Measurements from ENCODE around the gene KRT85. TPM values are rescaled to one million over a fixed set of nuclear protein-coding genes. Genes with fewer than 3 reads are reported as not detected.
A peak's percentile ranks its signal among the peaks of the same experiment; 100 is the strongest.
"Not testable (repeated sequence)": the region's sequence is repeated elsewhere in the genome, so short reads cannot be mapped to it uniquely, and the experiment has no call there.

Gene KRT85
- total RNA-seq, 2 experiments from 2014 or later: not detected

DNA sequence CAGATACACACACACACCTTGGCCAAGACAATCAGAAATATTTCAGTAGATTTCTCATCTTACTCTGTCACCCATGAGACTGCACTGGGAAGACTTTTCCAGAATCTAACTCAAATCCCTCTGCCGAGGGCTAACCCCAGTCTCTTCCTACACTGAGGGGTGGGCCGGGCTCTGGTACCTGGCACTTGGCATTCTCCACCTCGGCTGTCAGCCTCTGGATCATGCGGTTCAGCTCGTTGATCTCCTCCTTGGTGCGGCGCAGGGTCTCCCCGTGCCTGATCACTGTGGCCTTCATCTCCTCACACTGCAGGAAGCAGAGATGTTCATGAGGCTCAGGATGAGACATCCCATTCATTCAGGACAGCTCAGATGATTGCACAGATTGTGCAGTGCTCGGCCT lies 51.0 kb downstream of the KRT85 start:
- H3K27ac Mint-ChIP-seq: no peak overlapping the region
- no peaks in the 10 kb centered on the region for H3K4me1 Mint-ChIP-seq (ENCODE audit: low read depth)
- H3K36me3 Mint-ChIP-seq (ENCODE audit: low read depth): no peaks in the 10 kb centered on the region
- intact Hi-C loops (cut with micrococcal nuclease): no loop called here
- no peaks in the 10 kb centered on the region for H3K9me3 Mint-ChIP-seq
- DNase-seq: no peak
- H3K4me3 Mint-ChIP-seq: no peak overlapping the region
- peaks cover 12% of the 10 kb centered on the region for H3K27me3 Mint-ChIP-seq (ENCODE audit: low read depth)
- CTCF ChIA-PET: interaction anchor here (0.9 to 1.8 kb wide), 3 partner anchors 10 to 160 kb away, joined by 4 to 7 read pairs (median 5); no protein-coding TSS in a partner anchor

DNA sequence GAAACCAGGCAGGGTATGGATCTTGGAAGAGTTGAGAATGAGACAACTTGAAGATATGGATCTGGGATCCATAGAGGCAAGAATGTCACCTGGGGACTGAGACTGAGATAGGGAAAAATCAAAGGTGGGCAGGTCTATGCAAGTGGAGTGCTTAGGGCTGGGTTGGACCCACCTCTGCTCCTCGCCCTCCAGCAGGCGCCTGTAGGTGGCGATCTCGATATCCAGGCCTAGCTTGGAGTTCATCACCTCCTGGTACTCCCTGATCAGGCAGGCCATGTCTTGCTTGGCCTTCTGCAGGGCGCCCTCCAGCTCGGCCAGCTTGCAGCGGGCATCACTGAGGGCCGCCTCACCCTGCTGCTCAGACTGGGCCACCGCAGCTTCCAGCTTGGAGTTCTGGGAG lies 51.6 kb downstream of the KRT85 start:
- H3K27me3 Mint-ChIP-seq (ENCODE audit: low read depth): peaks cover 11% of the 10 kb centered on the region
- H3K27ac Mint-ChIP-seq; intact Hi-C loops (cut with micrococcal nuclease); H3K9me3 Mint-ChIP-seq; H3K36me3 Mint-ChIP-seq (ENCODE audit: low read depth); H3K4me1 Mint-ChIP-seq (ENCODE audit: low read depth); H3K4me3 Mint-ChIP-seq: not testable (repeated sequence)
- CTCF ChIA-PET: interaction anchor here (0.9 to 1.8 kb wide), 3 partner anchors 11 to 159 kb away, joined by 4 to 7 read pairs (median 5); no protein-coding TSS in a partner anchor
- DNase-seq: peak; percentile 63

DNA sequence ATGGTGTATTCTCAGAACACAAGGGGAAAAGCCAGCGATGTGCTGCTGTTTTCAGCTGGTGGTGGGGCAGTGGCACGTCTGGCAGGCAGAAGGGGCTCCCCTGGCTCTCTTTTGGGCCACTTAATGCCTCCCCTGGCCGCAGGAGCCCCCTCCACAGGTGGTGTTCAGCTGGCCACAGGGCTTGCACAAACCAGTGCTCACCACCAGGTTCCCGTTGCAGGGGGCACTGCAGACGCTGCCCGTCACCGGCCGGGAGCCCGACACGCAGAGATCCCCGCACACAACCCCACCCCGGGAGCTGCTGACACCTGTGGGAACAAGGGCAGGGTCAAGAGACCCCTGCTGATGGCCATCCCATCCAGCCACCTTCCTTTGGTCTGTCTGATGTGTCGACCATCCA lies 52.8 kb downstream of the KRT85 start:
- no peak for DNase-seq
- CTCF ChIA-PET: interaction anchor here (0.7 kb wide), 1 partner anchor 178 kb away, joined by 3 read pairs; no protein-coding TSS in a partner anchor
- H3K27me3 Mint-ChIP-seq (ENCODE audit: low read depth): peaks cover 8% of the 10 kb centered on the region
- no peaks in the 10 kb centered on the region for H3K9me3 Mint-ChIP-seq
- H3K36me3 Mint-ChIP-seq (ENCODE audit: low read depth): no peaks in the 10 kb centered on the region
- H3K4me3 Mint-ChIP-seq: no peak overlapping the region
- intact Hi-C loops (cut with micrococcal nuclease): no loop called here
- H3K4me1 Mint-ChIP-seq (ENCODE audit: low read depth): no peaks in the 10 kb centered on the region
- H3K27ac Mint-ChIP-seq: no peak overlapping the region

DNA sequence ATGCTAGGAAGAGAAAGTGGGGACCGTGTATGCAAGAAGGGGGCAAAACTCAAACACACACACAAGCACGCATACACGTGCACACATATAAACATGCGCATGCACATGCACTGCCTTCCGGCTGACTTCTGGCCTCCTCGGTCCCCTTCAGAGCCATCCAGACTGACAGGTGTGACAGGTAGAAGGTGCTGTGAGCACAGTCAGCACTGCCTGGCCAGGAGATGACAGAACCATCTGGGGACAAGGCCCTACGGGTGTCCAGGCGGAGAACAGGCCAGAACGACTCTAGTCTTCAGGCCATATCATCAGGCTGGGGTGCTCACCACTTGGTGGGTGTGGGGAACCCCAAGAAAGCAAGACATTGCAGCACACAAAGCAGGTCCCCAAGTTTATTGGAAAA lies 53.4 kb downstream of the KRT85 start:
- intact Hi-C loops (cut with micrococcal nuclease): no loop called here
- H3K27ac Mint-ChIP-seq: no peak overlapping the region
- peaks cover 14% of the 10 kb centered on the region for H3K27me3 Mint-ChIP-seq (ENCODE audit: low read depth)
- H3K4me1 Mint-ChIP-seq (ENCODE audit: low read depth): peaks cover under 1% of the 10 kb centered on the region
- H3K4me3 Mint-ChIP-seq: no peak overlapping the region
- CTCF ChIA-PET: no interaction called here
- no peak for DNase-seq
- no peaks in the 10 kb centered on the region for H3K9me3 Mint-ChIP-seq
- no peaks in the 10 kb centered on the region for H3K36me3 Mint-ChIP-seq (ENCODE audit: low read depth)

DNA sequence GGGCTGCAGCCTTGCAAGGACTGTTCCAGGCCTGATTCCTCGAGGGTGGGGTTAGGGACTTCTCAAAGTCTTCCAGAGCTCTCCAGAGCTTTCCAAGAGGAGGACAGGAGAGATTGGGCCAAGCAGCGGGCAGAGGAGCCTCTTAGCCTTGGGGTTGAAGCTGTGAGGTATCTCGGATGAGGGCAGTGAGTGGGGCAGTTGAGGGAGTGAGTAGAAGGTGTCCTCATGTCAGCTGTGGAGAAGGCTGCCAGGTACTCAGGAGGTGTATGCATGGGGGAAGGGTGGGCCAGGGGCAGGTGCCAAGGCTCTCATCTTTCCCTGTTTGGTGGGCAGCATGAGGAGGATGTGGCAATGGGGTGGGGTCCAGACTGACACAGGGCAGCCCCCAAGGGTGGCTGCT lies 53.8 kb downstream of the KRT85 start:
- DNase-seq: no peak
- Mint-ChIP-seq H3K27me3 (ENCODE audit: low read depth) (peaks cover 17% of the 10 kb centered on the region), H3K36me3 (ENCODE audit: low read depth) (no peaks in the 10 kb centered on the region), H3K4me1 (ENCODE audit: low read depth) (peaks cover 4% of the 10 kb centered on the region), H3K4me3 (no peak overlapping the region), H3K27ac (no peak overlapping the region), H3K9me3 (no peaks in the 10 kb centered on the region)
- CTCF ChIA-PET: interaction anchor here (1.1 kb wide), 1 partner anchor 13 kb away, joined by 6 read pairs; no protein-coding TSS in a partner anchor
- intact Hi-C loops (cut with micrococcal nuclease): no loop called here

DNA sequence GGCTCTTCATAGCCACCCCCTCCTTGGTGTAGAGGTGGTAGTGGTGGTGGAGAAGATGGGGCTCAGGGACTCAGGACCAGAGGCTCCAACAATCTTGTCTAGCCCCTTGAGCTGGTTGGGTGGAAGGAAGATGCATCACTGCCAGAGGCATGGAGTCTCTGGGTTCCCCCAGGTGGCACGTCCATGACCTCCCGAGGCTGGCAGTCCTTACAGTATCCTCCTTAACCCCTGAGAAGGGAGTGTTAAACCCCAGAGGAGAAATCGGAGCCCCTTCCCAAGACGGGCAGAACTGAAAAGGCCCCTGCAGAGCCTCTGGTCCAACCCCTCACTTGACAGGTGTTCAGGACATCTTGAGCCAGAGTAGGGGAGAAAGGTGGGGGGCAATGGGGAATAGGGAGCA lies 55.2 kb downstream of the KRT85 start:
- CTCF ChIA-PET: interaction anchor here (0.8 to 4.0 kb wide), 7 partner anchors 9 to 572 kb away, joined by 3 to 37 read pairs (median 3); partner anchors contain the start of gene KRT83
- Mint-ChIP-seq H3K27ac (no peak overlapping the region), H3K4me3 (no peak overlapping the region), H3K4me1 (ENCODE audit: low read depth) (peaks cover 6% of the 10 kb centered on the region), H3K9me3 (no peaks in the 10 kb centered on the region), H3K27me3 (ENCODE audit: low read depth) (peaks cover 29% of the 10 kb centered on the region), H3K36me3 (ENCODE audit: low read depth) (no peaks in the 10 kb centered on the region)
- no peak for DNase-seq
- intact Hi-C loops (cut with micrococcal nuclease): no loop called here

DNA sequence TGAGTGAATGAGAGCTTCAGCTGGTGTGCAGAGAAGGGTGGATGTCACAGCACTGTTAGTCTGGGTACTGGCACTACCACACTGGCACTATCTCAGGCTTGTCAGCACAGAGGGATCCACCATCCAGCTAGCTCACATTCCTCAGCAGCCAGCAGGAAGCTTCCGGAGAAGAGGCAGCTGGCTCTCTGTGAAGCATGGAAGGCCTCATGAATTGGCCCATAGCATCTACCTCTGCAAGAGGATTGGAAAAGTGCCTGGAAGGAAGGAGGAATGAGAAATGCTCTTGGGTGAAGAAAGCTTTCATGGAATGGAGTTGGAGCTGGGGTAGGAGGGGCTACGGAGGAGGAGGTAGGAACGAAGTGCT lies 56.0 kb downstream of the KRT85 start:
- no peaks in the 10 kb centered on the region for H3K36me3 Mint-ChIP-seq (ENCODE audit: low read depth)
- H3K9me3 Mint-ChIP-seq: no peaks in the 10 kb centered on the region
- H3K4me3 Mint-ChIP-seq: no peak overlapping the region
- DNase-seq: no peak
- intact Hi-C loops (cut with micrococcal nuclease): no loop called here
- no peak overlapping the region for H3K27ac Mint-ChIP-seq
- H3K27me3 Mint-ChIP-seq (ENCODE audit: low read depth): peaks cover 37% of the 10 kb centered on the region
- peaks cover 6% of the 10 kb centered on the region for H3K4me1 Mint-ChIP-seq (ENCODE audit: low read depth)
- CTCF ChIA-PET: interaction anchor here (0.6 to 4.0 kb wide), 8 partner anchors 8 to 600 kb away, joined by 3 to 37 read pairs (median 4); partner anchors contain the start of gene KRT83

DNA sequence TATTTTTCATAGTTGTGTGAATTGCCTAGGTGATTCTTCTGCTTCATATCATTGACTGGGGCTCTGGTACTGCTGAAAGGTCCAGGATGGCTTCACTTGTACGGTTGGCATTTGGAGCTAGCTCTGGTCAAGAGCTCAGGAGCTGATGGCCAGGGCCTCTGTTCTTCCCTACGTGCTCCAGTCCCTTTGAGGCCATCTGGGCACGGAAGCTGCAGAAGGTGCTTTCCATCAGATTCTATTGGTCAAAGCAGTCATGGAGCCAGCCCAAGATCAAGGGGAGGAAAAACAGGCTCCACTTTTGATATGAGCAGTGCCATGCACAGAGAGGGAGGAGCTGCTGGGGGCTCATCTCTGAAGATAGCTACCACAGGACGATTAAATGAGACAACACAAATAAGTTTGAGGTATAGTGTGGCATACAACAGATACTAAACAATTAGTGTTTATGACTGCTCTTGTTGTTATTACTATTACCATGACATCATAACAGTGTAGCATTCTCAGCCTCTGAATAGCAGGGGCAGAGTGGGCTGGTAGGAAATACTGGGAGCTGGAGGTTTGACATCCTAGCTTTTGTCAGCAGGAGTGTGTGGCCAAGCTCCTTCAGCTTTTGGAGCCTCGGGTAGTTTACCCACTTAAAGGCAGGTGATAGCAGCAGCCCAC lies 56.5 kb downstream of the KRT85 start:
- Mint-ChIP-seq H3K4me3 (no peak overlapping the region), H3K27me3 (ENCODE audit: low read depth) (peaks cover 37% of the 10 kb centered on the region), H3K36me3 (ENCODE audit: low read depth) (no peaks in the 10 kb centered on the region), H3K9me3 (no peaks in the 10 kb centered on the region), H3K27ac (no peak overlapping the region), H3K4me1 (ENCODE audit: low read depth) (peaks cover 6% of the 10 kb centered on the region)
- no peak for DNase-seq
- intact Hi-C loops (cut with micrococcal nuclease): no loop called here
- CTCF ChIA-PET: interaction anchor here (1.0 to 4.0 kb wide), 8 partner anchors 8 to 573 kb away, joined by 3 to 37 read pairs (median 3); partner anchors contain the start of gene KRT83

Other genes starting within 250 kb of the KRT85 start
- gene KRT80, start 175.5 kb downstream of the KRT85 start, total RNA-seq: not detected
- gene KRT7, start 134.2 kb downstream of the KRT85 start, total RNA-seq: 1 to 10 TPM; 1.9 to 3.4 TPM
- gene KRT86, start 92.8 kb downstream of the KRT85 start, total RNA-seq: under 1 TPM in 1 of 2 experiments, not detected in 1; 0.15 TPM
- gene KRT81, start 75.9 kb downstream of the KRT85 start, total RNA-seq: not detected
- gene KRT83, start 46.1 kb downstream of the KRT85 start, total RNA-seq: not detected
- gene KRT84, start 18.2 kb upstream of the KRT85 start, total RNA-seq: not detected
- gene KRT82, start 38.9 kb upstream of the KRT85 start, total RNA-seq: not detected
- gene KRT75, start 66.9 kb upstream of the KRT85 start, total RNA-seq: not detected
- gene KRT6B, start 84.7 kb upstream of the KRT85 start, total RNA-seq: not detected
- gene KRT6C, start 106.3 kb upstream of the KRT85 start, total RNA-seq: not detected
- not detected for gene KRT6A, start 125.8 kb upstream of the KRT85 start, total RNA-seq
- not detected for gene KRT5, start 152.9 kb upstream of the KRT85 start, total RNA-seq
- gene KRT71, start 185.7 kb upstream of the KRT85 start, total RNA-seq: not detected
- not detected for gene KRT74, start 206.4 kb upstream of the KRT85 start, total RNA-seq
- 1 to 10 TPM; 2.3 TPM for gene KRT72, start 234.0 kb upstream of the KRT85 start, total RNA-seq